Measurements from ENCODE around the gene CCNY.
A peak's percentile ranks its signal among the peaks of the same experiment; 100 is the strongest.

CCNY gene

GRCh38 chr10:35434533-35434932 lies 98.2 kb downstream of the CCNY start:
- no peak for DNase-seq

- no peak for DNase-seq
Measured at GRCh38 chr10:35435824-35436223, 99.5 kb downstream of the CCNY start.

DNA sequence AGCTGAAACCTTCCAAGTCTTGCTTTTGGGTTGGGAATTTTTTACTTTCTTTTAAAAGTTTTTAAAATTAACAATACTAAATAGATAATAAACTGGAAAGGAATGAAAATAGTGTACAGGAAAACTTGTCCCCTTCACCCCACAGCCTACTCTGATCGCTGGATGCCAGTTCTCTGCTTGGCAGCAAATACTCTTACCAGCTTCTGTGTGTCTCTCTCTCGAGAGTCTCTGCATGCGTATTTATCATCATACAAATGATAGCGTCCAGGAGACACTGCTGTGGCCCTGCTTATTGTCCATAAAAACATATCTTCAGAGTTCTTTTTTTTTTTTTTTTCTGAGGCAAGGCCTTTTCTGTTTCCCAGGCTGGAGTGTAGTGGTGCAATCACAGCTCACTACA lies 101.5 kb downstream of the CCNY start:
- no peak for DNase-seq

- no peak for DNase-seq
Measured at GRCh38 chr10:35438718-35439571, 102.6 kb downstream of the CCNY start.

- no peak for DNase-seq
Measured at GRCh38 chr10:35440016-35440415, 103.7 kb downstream of the CCNY start.

- no peak for DNase-seq
Measured at GRCh38 chr10:35442028-35442427, 105.7 kb downstream of the CCNY start.

DNA sequence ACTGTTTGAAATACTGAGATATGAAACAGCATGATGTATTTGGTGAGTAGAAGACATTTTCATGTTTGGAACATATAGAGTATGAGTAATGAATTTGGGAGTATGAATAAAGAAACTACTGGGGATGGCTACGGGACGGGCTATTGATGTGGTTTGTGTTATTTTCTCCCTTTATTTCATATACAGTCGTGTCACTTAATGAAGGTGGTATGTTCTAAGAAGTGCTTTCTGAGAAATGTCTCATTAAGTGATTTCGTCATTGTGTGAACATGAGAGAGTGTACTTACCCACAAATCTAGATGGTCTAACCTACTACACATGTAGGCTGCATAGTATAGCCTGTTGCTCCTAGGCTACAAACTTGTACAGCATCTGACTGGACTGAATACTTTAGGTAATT lies 106.3 kb downstream of the CCNY start:
- DNase-seq, result no peak

GRCh38 chr10:35443858-35444257 lies 107.5 kb downstream of the CCNY start:
- no peak for DNase-seq

- no peak for DNase-seq
Measured at GRCh38 chr10:35445150-35445884, 109.0 kb downstream of the CCNY start.

DNA sequence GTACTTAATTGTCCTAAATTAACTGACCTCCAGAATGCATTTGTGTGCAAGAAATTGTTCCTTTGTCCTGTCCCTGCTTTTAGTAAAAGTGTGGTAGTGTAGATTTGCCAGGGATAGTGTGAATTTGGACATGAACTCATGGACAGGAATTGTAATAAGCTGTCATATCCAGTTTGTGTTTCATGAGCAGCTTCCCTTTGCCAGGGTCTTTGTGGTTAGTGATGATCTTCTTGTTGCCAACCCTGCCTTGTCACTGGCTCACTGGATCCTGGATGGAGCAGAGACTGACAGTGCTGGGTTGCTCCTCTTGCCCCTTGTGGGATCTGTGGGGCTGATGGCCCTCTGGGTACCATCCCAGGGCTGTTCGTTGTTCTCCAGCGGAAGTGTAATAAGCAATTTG lies 110.1 kb downstream of the CCNY start:
- no peak for DNase-seq

GRCh38 chr10:35447693-35448407 lies 111.5 kb downstream of the CCNY start:
- DNase-seq, result peak; percentile 35

GRCh38 chr10:35448687-35449662 lies 112.7 kb downstream of the CCNY start:
- no peak for DNase-seq

DNA sequence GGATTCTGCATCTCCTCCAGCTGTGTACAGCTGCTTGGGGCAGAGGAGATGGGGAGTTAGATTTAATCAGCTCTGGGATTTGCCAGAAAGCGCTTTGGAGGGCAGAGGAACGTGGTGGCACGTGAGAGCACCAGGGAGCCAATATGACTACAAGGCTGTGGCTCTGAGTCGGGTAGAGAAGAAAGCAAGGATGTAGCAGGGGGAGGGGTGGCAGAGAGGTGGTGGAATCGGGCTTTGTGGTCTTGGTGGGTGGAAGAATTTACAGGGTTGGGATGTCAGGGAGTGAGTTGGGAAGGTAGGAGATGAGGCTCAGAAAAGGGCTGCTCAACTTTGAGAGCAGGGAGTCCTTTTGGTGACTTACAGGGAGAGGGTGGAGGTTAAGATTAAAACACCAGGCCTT lies 113.6 kb downstream of the CCNY start:
- no peak for DNase-seq

GRCh38 chr10:35451151-35452016 lies 115.1 kb downstream of the CCNY start:
- no peak for DNase-seq

- no peak for DNase-seq
Measured at GRCh38 chr10:35452171-35452570, 115.9 kb downstream of the CCNY start.

DNA sequence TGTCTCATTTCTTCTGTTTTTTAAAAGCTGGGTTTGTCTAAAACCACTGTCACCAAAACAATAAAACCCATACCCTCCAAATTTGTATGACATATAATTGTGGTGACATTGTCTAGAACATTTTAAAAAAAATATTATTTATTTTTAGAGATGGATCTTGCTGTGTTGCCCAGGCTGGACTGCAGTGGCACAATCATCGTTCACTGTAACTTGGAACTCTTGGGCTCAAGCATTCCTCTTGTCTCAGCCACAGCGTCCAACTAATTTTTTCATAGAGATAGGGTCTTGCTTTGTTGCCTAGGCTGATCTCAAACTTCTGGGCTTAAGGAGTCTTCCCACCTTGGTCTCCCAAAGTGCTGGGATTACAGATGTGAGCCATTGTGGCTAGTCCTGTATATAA lies 116.5 kb downstream of the CCNY start:
- no peak for DNase-seq

DNA sequence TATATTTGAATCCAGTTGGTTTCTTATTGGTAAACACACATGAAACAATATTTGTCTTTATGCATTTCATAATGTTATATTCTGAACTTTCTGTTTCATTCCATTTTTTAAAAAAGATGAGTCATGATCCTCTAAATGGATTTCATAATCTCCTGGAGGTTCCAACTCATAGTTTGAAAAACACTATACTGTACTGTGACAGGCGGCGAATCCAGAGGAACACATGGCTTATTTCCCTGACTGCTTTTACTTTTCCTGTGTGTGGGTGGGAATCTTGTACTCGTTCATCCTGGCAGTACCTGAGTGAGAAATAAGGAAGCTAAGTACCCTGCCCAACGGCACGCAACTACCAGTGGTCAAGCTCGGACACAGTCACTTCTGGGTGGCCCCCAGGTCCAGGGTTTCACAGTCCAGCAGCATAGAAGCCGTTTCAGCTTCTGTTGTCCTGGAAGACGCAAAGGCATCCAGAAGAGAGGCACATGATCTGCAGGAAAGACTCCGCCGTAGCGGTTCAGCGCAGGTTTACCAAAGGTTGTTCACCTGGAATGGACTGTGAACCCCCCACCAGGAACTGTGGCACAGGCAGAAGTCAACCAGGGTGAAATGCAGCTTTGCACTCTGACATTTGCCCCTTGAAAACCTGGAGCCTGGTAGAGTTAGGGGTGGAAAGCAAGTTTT lies 117.7 kb downstream of the CCNY start:
- no peak for DNase-seq

DNA sequence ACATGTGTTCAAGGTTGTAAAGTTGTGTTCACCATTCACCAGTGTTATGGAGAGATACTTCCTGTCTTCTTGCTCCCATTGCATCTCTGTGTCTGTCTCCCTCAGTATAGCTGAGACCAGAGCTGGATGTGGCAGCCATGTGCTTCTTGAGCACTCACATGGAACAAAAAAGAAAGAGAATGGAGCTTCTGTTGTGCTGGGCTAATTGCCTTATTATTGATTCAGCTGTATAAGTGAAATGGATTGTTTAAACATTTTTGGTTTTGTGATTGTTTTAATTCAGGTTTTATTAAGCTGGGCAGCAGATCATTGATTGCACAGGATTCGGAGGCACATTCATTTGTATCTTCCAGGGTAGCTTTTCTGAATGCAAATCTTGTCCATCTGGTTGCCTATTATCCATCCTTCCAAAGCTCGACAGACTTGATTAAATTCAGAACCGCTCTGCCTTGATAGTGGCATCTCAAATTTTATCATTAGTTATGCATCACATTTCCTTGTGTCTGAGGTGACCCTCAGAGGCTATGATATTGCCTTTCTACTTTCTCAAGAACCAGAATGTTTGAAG lies 119.9 kb downstream of the CCNY start:
- peak; percentile 36 for DNase-seq

GRCh38 chr10:35456784-35457183 lies 120.5 kb downstream of the CCNY start:
- no peak for DNase-seq
